NCI-H128 (cell line): Measurements from ENCODE around the gene HNRNPH2.
A peak's percentile ranks its signal among the peaks of the same experiment; 100 is the strongest.

Source experiments
- DNase-seq: peaks from one replicate; lab custom pipeline; 2025; ENCODE audit not compliant: unreplicated experiment; lab: John Stamatoyannopoulos, UW

The HNRNPH2 gene

DNA sequence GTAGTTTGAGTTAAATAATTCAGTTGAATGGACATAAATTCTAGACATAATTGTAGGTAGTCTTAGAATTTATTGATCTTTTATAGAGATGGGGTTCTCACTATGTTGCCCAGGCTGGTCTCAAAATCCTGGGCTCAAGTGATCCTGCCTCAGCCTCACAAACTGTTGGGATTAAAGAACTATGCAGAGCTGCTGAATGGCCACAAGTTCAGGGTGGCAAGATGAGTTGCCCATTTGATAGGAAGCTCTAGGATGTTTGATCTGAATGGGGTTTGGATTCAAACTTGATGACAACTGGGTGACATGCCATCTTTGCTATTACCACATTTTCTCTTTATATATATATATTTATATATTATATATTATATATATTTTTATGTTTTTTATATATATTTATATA, 13.7 kb upstream of the HNRNPH2 start:
- no peak for DNase-seq

- no peak for DNase-seq
These were observed 12.2 kb upstream of the HNRNPH2 start for GRCh38 chrX:101395789-101396188.

GRCh38 chrX:101397779-101398178, 10.2 kb upstream of the HNRNPH2 start:
- no peak for DNase-seq

DNA sequence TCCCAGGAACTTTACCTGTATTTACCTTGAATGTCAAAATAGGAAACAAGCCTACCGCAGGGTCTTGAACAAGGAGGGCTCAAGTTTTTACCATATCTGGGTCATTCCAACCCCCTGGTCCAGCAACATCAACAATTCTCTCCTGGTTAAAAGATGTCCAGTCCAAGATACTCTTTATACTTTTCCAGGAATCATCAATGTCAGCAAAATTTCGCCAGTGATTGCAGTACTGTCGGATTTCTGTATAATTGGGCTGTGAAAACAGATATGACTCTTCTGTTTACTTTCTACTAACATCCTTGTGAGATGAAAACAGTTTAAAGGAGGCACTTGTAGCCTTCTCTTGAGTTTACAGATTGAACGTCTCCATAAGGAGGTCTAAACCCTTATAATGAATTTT, 9.3 kb upstream of the HNRNPH2 start:
- DNase-seq, result no peak

- no peak for DNase-seq
These were observed 8.2 kb upstream of the HNRNPH2 start for GRCh38 chrX:101399825-101400224.

DNA sequence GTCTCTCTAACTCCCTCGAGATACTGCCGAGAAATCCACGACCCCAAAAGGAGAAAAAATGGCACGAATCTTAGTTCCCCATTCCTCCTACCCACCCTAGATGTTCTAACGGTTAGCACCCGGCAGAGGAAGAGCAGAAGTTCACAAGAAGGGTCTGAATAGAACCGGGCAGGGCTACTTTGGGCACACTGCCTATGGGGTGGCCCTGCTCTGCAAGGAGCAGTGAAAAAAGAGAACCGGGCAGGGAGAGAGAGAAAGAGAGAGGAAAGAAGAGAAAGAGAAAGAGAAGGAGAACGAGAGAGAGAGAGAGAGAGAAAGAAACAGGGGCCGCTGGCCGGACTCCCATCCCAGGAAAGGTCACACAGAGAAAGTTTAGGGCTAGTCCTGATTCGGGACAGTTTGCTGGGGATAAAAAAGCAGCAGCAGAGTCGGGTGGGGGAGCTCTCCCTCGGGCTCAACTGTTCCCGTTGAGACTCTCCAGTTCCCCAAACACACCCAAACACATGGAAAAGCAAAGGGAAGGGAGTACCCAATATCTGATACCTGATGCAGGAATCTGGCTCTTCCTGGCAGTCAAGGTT, 765 bp upstream of the HNRNPH2 start:
- no peak for DNase-seq

- no peak for DNase-seq
These were observed 465 bp downstream of the HNRNPH2 start for GRCh38 chrX:101408532-101408841.

- no peak for DNase-seq
These were observed 1.0 kb downstream of the HNRNPH2 start for GRCh38 chrX:101409043-101409442.

DNA sequence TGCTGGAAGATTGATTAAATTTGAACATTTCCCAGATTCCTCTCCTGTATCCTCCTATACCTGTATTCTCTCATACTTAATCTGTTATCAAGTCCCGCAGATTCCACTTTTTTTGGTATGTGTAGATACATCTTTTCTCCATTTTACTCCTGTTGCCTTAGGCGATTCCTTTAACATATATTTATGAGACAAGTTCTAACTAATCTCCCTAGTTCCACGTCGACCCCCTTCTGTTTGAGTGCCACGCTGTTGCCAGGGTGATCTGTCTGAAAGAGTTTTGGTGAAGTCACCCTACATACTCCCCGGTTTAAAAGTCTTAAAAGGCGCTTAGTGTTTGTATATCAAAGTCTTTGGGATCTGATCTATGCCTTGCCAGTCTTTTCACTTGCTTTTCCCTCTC, 2.4 kb downstream of the HNRNPH2 start:
- no peak for DNase-seq

DNA sequence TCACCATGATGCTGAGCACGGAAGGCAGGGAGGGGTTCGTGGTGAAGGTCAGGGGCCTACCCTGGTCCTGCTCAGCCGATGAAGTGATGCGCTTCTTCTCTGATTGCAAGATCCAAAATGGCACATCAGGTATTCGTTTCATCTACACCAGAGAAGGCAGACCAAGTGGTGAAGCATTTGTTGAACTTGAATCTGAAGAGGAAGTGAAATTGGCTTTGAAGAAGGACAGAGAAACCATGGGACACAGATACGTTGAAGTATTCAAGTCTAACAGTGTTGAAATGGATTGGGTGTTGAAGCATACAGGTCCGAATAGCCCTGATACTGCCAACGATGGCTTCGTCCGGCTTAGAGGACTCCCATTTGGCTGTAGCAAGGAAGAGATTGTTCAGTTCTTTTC, 4.0 kb downstream of the HNRNPH2 start:
- no peak for DNase-seq

DNA sequence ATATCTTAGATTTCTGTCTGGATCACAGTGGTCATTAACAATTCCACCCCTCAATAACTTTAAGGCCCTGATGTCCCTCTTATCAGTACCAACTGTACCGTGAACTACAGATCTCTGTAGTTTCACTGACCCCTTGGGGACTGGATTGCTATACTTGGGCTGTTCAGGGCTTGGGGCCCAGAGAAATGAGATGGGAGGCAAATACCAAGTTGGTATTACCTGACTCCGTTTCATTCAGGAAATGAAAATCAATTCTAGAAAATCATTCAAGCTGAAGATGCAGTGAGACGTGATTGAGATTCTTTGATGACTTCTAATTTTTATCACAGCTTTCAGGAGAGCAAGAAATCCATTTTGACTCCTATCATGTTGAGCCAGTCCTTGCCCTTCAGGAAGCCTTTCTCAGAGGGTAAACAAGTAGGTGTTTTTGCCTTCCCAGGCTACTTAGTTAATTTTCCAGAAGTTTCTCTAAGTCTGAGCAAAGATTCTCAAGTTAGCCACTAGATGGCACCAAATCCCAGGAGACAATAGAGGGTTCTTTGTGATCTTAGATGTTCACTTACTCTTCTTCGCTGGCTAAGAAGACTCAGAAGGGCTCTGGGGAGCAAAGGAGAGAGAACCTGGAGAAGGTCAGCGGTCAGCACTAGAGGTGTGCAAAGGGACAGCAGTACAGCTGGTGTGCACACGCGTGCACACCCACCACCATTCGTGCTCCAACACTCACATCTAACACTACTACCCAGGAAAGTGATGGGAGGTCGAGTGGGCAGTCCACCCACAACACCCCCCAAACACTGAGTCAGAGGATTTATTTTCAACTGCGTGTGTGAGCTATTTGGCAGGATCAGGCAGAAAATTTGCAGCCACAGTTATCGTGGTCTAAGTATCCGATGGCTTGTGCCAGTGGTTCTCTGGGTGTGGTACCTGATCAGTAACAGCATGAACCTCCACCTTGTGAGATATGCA, 7.4 kb downstream of the HNRNPH2 start:
- peak; percentile 24 for DNase-seq

DNA sequence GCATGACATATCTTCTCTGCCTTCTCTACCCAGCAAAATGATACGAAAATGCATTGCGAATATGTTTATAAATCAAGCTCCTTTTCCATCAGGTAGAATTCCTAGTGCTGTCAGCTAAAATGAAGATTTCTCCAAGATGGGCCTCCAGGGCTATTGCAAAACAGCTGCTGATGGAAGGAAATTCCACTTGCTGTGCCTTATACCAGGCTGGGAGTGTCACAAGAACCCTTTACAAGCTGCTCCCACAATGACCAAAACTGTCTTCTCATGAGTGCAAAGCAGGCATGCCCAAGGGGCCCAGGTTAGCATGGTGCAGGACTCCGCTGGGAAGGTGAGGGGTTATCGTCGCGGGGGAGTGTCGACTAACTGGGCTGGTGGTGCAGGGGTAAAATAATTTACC, 8.7 kb downstream of the HNRNPH2 start:
- DNase-seq, result no peak

GRCh38 chrX:101417190-101417589, 9.2 kb downstream of the HNRNPH2 start:
- DNase-seq, result no peak

DNA sequence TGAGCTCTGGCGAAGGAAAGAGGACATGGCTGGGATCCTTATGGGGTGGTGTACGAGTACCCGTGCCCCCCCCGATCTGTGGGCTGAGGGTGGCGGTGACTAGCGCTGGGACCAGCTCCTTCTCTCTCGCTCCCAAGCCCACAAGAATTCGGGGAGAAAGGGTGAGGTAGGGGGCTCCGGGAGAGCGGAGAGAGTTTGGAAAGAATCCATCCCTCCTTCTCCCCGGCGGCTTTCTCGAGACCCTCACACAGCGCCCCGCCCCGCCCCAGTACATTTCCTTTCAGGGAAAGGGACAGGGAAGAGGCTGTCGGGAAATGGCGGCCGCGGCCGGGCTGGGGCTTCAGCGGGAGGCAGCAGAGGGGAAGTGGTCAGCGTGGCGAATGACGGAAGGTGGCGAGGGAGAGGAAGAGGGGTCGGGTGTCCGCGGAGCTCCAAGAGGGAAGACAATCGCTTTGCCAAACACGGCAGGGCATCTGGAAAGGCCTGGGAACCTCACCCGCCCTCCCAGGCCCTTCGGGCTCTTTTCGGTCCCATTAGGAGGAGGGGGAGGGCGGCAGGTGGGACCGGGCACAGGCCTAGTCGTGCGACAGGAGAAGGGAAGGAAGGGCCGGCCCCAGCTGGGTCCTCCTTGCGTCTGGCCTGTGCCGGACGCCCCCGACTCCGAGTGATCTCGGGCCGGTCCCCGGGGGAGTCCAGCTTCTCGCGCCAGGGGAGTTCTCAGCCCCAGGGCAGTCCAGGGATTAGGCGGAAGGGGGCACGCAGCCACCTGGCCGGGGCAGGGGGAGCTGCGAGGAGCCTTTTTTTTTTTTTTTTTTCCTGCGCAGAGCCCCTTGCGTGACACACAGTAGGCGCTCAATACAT, 10.2 kb downstream of the HNRNPH2 start:
- no peak for DNase-seq

- DNase-seq, result no peak
These were observed 11.5 kb downstream of the HNRNPH2 start for GRCh38 chrX:101419489-101419888.

DNA sequence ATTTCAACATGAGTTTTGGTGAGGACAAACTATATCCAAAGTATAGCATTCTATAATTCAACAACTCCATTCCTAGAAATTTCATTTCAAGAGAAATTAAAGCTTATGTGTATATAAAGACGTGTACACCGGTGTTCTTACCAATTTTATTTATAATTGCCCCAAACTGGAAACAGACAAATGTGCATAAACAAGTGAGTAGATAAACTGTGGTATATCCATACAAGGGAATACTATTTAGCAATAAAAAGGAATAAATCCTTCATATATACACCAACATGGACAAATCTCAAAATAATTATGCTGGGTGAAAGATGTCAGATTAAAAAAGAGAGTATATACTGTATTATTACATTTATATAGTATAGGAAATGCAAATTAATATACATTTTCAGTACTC, 19.9 kb downstream of the HNRNPH2 start:
- no peak for DNase-seq

DNA sequence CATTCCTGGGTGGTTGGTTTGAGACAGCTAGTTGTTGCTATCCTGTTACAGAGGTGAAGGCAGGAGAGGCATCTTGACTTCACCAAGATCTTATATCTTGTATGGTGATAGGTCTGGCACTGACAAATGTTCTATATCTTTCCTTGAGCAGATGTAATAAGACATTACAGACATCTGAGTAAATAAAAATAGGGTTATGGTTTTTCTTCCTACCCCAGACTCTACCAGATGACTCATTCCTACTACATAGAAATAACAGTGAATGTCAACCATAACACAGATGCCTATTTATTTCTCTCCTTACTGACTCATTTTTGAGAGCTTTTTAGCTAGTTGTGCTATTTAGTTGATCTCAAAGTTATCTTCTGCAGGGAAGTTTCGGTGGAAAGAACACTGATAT, 21.9 kb downstream of the HNRNPH2 start:
- DNase-seq, result no peak

DNA sequence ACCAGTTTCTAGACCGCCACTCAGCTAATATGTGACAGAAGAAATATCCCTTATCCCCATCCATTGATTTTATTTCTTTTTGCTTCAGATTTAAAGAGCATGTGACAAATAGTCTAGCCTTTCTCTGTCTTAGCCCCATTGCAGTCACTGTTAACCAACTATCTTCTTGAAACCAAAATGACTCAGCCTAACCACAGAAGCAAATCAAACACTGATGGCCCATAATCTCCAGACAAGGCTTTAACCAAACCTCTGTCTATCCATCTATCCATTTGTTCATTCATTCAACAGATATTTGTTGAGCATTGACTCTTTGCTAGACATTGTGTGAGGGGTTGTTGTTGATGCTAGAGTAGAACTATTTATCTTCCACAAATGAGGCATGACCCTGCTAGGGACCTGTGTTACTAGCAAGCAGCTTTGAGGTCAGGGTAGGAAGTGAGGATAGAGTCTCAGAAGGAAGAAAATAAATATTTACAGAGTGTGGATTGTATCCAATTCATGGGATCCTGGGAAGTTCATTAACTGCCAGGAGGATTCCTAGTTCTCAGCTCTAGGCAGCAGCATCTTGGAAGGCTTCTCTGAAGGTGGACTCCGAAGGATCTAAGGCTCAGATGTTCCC, 22.5 kb downstream of the HNRNPH2 start:
- no peak for DNase-seq

GRCh38 chrX:101442085-101442484, 34.1 kb downstream of the HNRNPH2 start:
- DNase-seq, result no peak

DNA sequence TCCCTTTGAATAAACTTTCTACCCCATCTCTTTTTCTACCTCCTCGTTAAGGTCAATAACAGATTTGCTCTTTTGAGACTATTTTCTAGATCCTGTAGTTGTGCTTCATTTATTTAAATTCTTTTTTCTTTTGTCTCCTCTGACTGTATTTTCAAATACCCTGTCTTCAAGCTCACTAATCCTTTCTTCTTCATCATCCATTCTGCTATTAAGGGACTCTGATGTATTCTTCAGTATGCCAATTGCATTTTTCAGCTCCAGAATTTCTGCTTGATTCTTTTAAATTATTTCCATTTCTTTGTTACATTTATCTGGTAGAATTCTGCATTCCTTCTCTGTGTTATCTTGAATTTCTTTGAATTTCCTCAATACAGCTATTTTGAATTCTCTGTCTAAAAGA, 41.3 kb downstream of the HNRNPH2 start:
- DNase-seq, result no peak

DNA sequence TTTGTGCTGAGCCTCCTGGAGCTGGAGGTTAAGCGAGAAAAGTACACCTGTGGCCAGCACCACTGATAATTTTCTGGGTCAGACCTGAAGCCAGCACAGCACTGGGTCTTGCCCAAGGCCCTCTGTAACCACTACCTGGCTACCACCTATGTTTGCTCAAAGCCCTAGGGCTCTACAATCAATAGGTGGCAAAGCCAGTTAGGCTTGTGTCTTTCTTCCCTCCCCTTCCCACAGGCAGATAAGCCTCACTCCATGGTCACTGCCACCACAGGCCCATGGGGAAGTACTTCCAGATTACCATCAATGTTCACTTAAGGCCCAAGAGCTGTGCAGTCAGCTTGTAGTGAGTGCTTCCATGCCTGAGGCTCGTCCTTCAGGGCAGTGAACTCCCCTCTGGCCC, 42.1 kb downstream of the HNRNPH2 start:
- no peak for DNase-seq
